ENCODE measurements around the gene MBP. TPM values are rescaled to one million over a fixed set of nuclear protein-coding genes. Genes with fewer than 3 reads are reported as not detected.

The MBP gene
- total RNA-seq, 4 donors from 2014 or later = 44.0 to 68.0 (median 60.2) TPM

GRCh38 chr18:77108821-77109647, 23.5 kb downstream of the MBP start:
- peaks cover 0 to under 1% of the 10 kb centered on the region in 2 donors for H3K36me3 ChIP-seq
- no peaks in the 10 kb centered on the region for H3K9me3 ChIP-seq
- peak overlapping the region; percentile 76 to 85 (median 80) for H3K27ac ChIP-seq
- H3K4me1 ChIP-seq = peaks cover 28 to 38% of the 10 kb centered on the region in 2 donors
- intact Hi-C loops (cut with DNase I) = no loop called here
- TF ChIP-seq POLR2A (IDR thresholded peaks at IDR 0.05) (no peak), CTCF (IDR thresholded peaks at IDR 0.05) (no peak)
- WGBS, 2 donors = 83 to 84% methylated on average over 7 of the region's 7 CpGs
- no peak for DNase-seq
- H3K27me3 ChIP-seq = no peaks in the 10 kb centered on the region
- no peak overlapping the region for H3K4me3 ChIP-seq (replicated peaks in 1 of 3)

GRCh38 chr18:77108001-77108692, 24.4 kb downstream of the MBP start:
- peaks cover 0 to 9% of the 10 kb centered on the region in 2 donors for H3K36me3 ChIP-seq
- 25 to 33% methylated on average over 13 of the region's 13 CpGs for WGBS, 2 donors
- H3K4me3 ChIP-seq (replicated peaks in 1 of 3) = no peak overlapping the region
- no peaks in the 10 kb centered on the region for H3K9me3 ChIP-seq
- peak; percentile 45 to 52 for DNase-seq
- peaks cover 28 to 33% of the 10 kb centered on the region in 2 donors for H3K4me1 ChIP-seq
- TF ChIP-seq POLR2A (IDR thresholded peaks at IDR 0.05) = no peak
- no peak for TF ChIP-seq CTCF (IDR thresholded peaks at IDR 0.05)
- peak overlapping the region; percentile 76 to 85 (median 80) for H3K27ac ChIP-seq
- intact Hi-C loops (cut with DNase I) = no loop called here
- H3K27me3 ChIP-seq = no peaks in the 10 kb centered on the region

- intact Hi-C loops (cut with DNase I) = no loop called here
- peaks cover 0 to 9% of the 10 kb centered on the region in 2 donors for H3K36me3 ChIP-seq
- 19 to 20% methylated on average over 5 of the region's 5 CpGs for WGBS, 2 donors
Measured at GRCh38 chr18:77107292-77107691, 25.3 kb downstream of the MBP start.

GRCh38 chr18:77106331-77106730, 26.3 kb downstream of the MBP start:
- Histone ChIP-seq H3K36me3 (peaks cover 0 to 9% of the 10 kb centered on the region in 2 donors), H3K27ac (peak overlapping the region in 2 of 3 donors; percentile 80 to 85), H3K9me3 (no peaks in the 10 kb centered on the region), H3K4me3 (replicated peaks in 1 of 3) (no peak overlapping the region), H3K27me3 (no peaks in the 10 kb centered on the region), H3K4me1 (peaks cover 36 to 50% of the 10 kb centered on the region in 2 donors)
- WGBS, 2 donors = 82 to 89% methylated on average over 14 to 15 of the region's 15 CpGs
- DNase-seq = no peak
- intact Hi-C loops (cut with DNase I) = no loop called here
- TF ChIP-seq CTCF (IDR thresholded peaks at IDR 0.05) = no peak
- no peak for TF ChIP-seq POLR2A (IDR thresholded peaks at IDR 0.05)

More at GRCh38 chr18:77107292-77107691, 25.3 kb downstream of the MBP start:
- H3K4me3 ChIP-seq (replicated peaks in 1 of 3) = no peak overlapping the region
- H3K4me1 ChIP-seq = peaks cover 28 to 41% of the 10 kb centered on the region in 2 donors
- H3K27me3 ChIP-seq = no peaks in the 10 kb centered on the region
- peak overlapping the region; percentile 76 to 85 (median 80) for H3K27ac ChIP-seq
- peak in 1 of 6 experiments; percentile 31 for TF ChIP-seq CTCF (IDR thresholded peaks at IDR 0.05)
- TF ChIP-seq POLR2A (IDR thresholded peaks at IDR 0.05) = no peak
- H3K9me3 ChIP-seq = no peaks in the 10 kb centered on the region
- peak; percentile 63 to 66 for DNase-seq

All from thyroid gland (tissue), 4 donors.